IMR-90 (cell line): ENCODE data around the gene TGFA.

Experiments used
- CEBPB ChIP-seq: IDR thresholded peaks from 2 replicates; pipeline ENCODE4 v1.6.1; 2012; ENCODE audit warnings: low read depth, low read length, improper control_type of control experiment
- CHD1 ChIP-seq: IDR thresholded peaks from 2 replicates; pipeline ENCODE4 v1.6.1; 2012; ENCODE audit warnings: low read depth, low read length, improper control_type of control experiment
- CTCF ChIP-seq: conservative IDR thresholded peaks from 2 replicates; pipeline ENCODE4 v1.5.1; 2012; ENCODE audit warnings: mild to moderate bottlenecking, low read depth, low read length, improper control_type of control experiment
- MAFK ChIP-seq: IDR thresholded peaks from 2 replicates; pipeline ENCODE4 v1.6.1; 2012; ENCODE audit warnings: low read depth, low read length, improper control_type of control experiment
- MAZ ChIP-seq: IDR thresholded peaks from 2 replicates; pipeline ENCODE4 v1.6.1; 2012; ENCODE audit warnings: low read depth, mild to moderate bottlenecking, low read length, improper control_type of control experiment, moderate library complexity, borderline replicate concordance
- MXI1 ChIP-seq: IDR thresholded peaks from 2 replicates; pipeline ENCODE4 v1.6.1; 2012; ENCODE audit warnings: low read depth, mild to moderate bottlenecking, low read length, moderate library complexity, borderline replicate concordance
- POLR2A ChIP-seq: IDR thresholded peaks from 2 replicates; pipeline ENCODE4 v1.6.1; 2012; ENCODE audit warnings: mild to moderate bottlenecking, low read depth, low read length
- RAD21 ChIP-seq: IDR thresholded peaks from 2 replicates; pipeline ENCODE4 v1.6.1; 2012; ENCODE audit warnings: low read length, improper control_type of control experiment
- RCOR1 ChIP-seq: IDR thresholded peaks from 2 replicates; pipeline ENCODE4 v1.6.1; 2012; ENCODE audit warnings: mild to moderate bottlenecking, low read length, improper control_type of control experiment; ENCODE audit not compliant: insufficient replicate concordance
- RFX5 ChIP-seq: IDR thresholded peaks from 2 replicates; pipeline ENCODE4 v1.8.0; 2012; ENCODE audit warnings: low read depth, mild to moderate bottlenecking, low read length, moderate library complexity
- SMC3 ChIP-seq: fragments of 150-350 bp; IDR thresholded peaks from 2 replicates; pipeline ENCODE4 v1.6.1; 2016; ENCODE audit warnings: low read depth, mild to moderate bottlenecking, antibody characterized with exemption, low read length, moderate library complexity
- USF2 ChIP-seq: fragments of 150-350 bp; IDR thresholded peaks from 2 replicates; pipeline ENCODE4 v1.6.1; 2017; ENCODE audit warnings: mild to moderate bottlenecking, antibody characterized with exemption, low read length, low read depth

- TF ChIP-seq CTCF: no peak
- TF ChIP-seq POLR2A: no peak
- no peak for TF ChIP-seq MAZ
- TF ChIP-seq MXI1: no peak
- TF ChIP-seq RFX5: no peak
- no peak for TF ChIP-seq CEBPB
- no peak for TF ChIP-seq RCOR1
- TF ChIP-seq RAD21: no peak
- TF ChIP-seq SMC3: no peak
- TF ChIP-seq MAFK: no peak
- no peak for TF ChIP-seq USF2
- no peak for TF ChIP-seq CHD1
Measured at GRCh38 chr2:70532244-70532935, 21.2 kb downstream of the TGFA start.
